Heart right ventricle (tissue), 16 donors: ENCODE data around the gene STYK1. TPM values are rescaled to one million over a fixed set of nuclear protein-coding genes. Genes with fewer than 3 reads are reported as not detected.
A peak's percentile ranks its signal among the peaks of the same experiment; 100 is the strongest.
"Not testable (repeated sequence)": the region's sequence is repeated elsewhere in the genome, so short reads cannot be mapped to it uniquely, and the experiment has no call there.

Source experiments
- ATAC-seq, 8 donors: fragments of 200-7000 bp; cut with Tn5 transposase; one replicate each; pipeline ENCODE4 v1.9.1; 2020; ENCODE audit warnings: mild to moderate bottlenecking in 8 of 8, moderate library complexity in 8 of 8, moderate number of reproducible peaks in 1 of 8
- DNase-seq, 2 donors: peaks; one replicate each; pipeline ENCODE4 v3.0.0-alpha.2; 2020
- H3K27ac ChIP-seq, 10 donors: fragments of 200-600 bp; sonication (generic) in 2 of 10; one replicate each; pipeline versions ENCODE4 v1.5.0 to v1.8.0; 2020 to 2022; ENCODE audit warnings: mild to moderate bottlenecking in 3 of 10
- H3K27me3 ChIP-seq, 7 donors: fragments of 200-600 bp; one replicate each; pipeline ENCODE4 v1.8.0; 2021 to 2022; ENCODE audit warnings: mild to moderate bottlenecking in 2 of 7
- H3K36me3 ChIP-seq, 9 donors: fragments of 200-600 bp; sonication (generic) in 1 of 9; one replicate each; pipeline versions ENCODE4 v1.5.0 to v1.8.0; 2020 to 2022; ENCODE audit warnings: mild to moderate bottlenecking in 2 of 9
- H3K4me1 ChIP-seq, 9 donors: fragments of 200-600 bp; sonication (generic) in 1 of 9; one replicate each; pipeline versions ENCODE4 v1.5.0 to v1.8.0; 2020 to 2022; ENCODE audit warnings: mild to moderate bottlenecking in 4 of 9
- H3K4me3 ChIP-seq, 10 donors: fragments of 200-600 bp; sonication (generic) in 2 of 10; one replicate each; pipeline versions ENCODE4 v1.5.0 to v1.8.0; 2020 to 2022; ENCODE audit warnings: mild to moderate bottlenecking in 7 of 10, moderate library complexity in 2 of 10
- H3K9me3 ChIP-seq, 11 donors: fragments of 200-600 bp in 10 of 11; sonication (generic) in 2 of 11; one replicate each; pipeline versions ENCODE4 v1.5.0 to v1.8.0; 2013 to 2022; ENCODE audit warnings: mild to moderate bottlenecking in 2 of 11, control low read depth in 1 of 11, moderate library complexity in 1 of 11
- CTCF ChIP-seq, 9 donors: fragments of 200-600 bp; sonication (generic) in 2 of 9; IDR thresholded peaks; one replicate each; pipeline versions ENCODE4 v1.5.0 to v1.8.0; 2021 to 2022; ENCODE audit warnings: antibody characterized with exemption in 9 of 9, mild to moderate bottlenecking in 5 of 9, moderate library complexity in 1 of 9
- WGBS, 2 donors: extraction: QIAGEN DNeasy Blood & Tissue Kit; methylation state at CpG; one replicate each; pipeline ENCODE4 v1.1.7; 2013; ENCODE audit warnings: inconsistent platforms in 1 of 2; 5-methylcytosine and 5-hydroxymethylcytosine counted together
- intact Hi-C, 10 donors: fragments of 100-400 bp; cut with DNase I; formaldehyde crosslinking; loops; one replicate each; pipeline versions ENCODE4 v1.11.1 to v1.14.2; 2022
- polyA plus RNA-seq, 2 donors: library from polyadenylated mRNA; stranded (reverse); fragments of 200-250 nt; gene quantifications; one replicate each; pipeline ENCODE4 v1.2.3, GENCODE V29; 2013
- total RNA-seq, 10 donors: library from RNA; stranded (reverse); fragmentation: NEBNext Ultra II Directional in 3 of 10; extraction: Animal tissue kit (Norgen Biotek cat#: 25700) in 3 of 10; gene quantifications; one replicate each; pipeline versions ENCODE4 v1.2.1 to v1.2.4, GENCODE V29; 2021 to 2023
- donor health status: Arrhythmogenic right ventricular cardiomyopathy.
- donor health status: ischemic (EF 13 %, LVEDD 7.1; RV severe dilation, severe dysfunction).
- donor health status: healthy with polysubstance abuse.
- donor health status: DM: no; HTN: yes; CAD: no.
- donor health status: DM: no; HTN: no; CAD: no.
- donor health status: ischemic (EF 25% LVEDD 6.9; RV normal size, moderate dysfunction).
- donor health status: ischemic (EF 25% LVEDD 5.7; RV mildly dilated, moderate dysfunction).
- donor health status: healthy.
- donor health status: DM: yes; HTN: yes; CAD: no.
- donor health status: Ischemic cardiomyopathy.
- donor health status: ischemic (EF 35%, LVEDD 5.7; RV mildly dilated, moderate dysfunction).
- donor health status: nonischemic (EF 11% LVEDD 7.7; RV severe dilation, severe dysfunction).
- donor health status: DM: yes; HTN: yes; CAD: no.
- donor health status: PGD.
- donor health status: ischemic (EF 29% LVEDD 5.4; RV normal size, mild dysfunction).
- donor health status: nonischemic (EF 23%, LVEDD 6.1; RV moderate dilation, normal function).

Gene STYK1
- total and polyA plus RNA-seq, 12 donors, result 0.01 to 1.2 (median 0.15) TPM; not detected in 8

DNA sequence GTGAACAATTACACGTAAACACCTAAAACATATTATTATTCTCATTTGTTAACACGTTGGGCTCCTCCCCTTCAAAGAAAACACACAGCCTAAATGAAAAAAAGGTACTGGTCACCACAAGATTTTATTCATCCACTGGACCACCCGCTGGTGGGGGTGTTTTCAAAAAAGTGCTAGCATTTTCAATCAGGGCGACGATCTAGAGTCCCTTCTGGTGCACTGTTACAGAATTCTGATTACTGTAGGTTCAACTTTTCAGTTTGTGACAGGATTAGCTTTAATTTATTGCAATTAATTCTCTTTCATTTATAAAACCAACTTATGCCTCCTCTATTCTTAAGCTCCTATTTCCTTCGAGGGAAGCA, 60.9 kb downstream of the STYK1 start:
- intact Hi-C loops, result loop anchor here (1.0 to 10.0 kb wide), 8 partner anchors 62 to 142 kb away; partner anchors contain the start of genes YBX3 (in 4 of the 10) and STYK1 (in 2 of the 10)
- ATAC-seq (peak in 3 of 8 donors; percentile 9 to 20 (median 9)), DNase-seq (no peak)
- Histone ChIP-seq H3K27ac (peak overlapping the region; percentile 11 to 95 (median 87)), H3K9me3 (no peaks in the 10 kb centered on the region), H3K4me3 (peak overlapping the region; percentile 62 to 97 (median 83)), H3K4me1 (peaks cover 0 to 24% (median 14%) of the 10 kb centered on the region in 9 donors), H3K27me3 (peaks cover 0 to under 1% (median 0%) of the 10 kb centered on the region in 7 donors), H3K36me3 (peaks cover 0 to 38% (median 16%) of the 10 kb centered on the region in 9 donors)
- no peak for TF ChIP-seq CTCF (IDR thresholded peaks at IDR 0.05)
- 0% methylated on average over 6 of the region's 6 CpGs for WGBS, 2 donors

GRCh38 chr12:10612110-10612509, 61.7 kb downstream of the STYK1 start:
- peaks cover 0 to 24% (median 14%) of the 10 kb centered on the region in 9 donors for H3K4me1 ChIP-seq
- TF ChIP-seq CTCF (IDR thresholded peaks at IDR 0.05), result no peak
- H3K4me3 ChIP-seq, result peak overlapping the region in 6 of 10 donors; percentile 82 to 97 (median 90)
- ATAC-seq (no peak), DNase-seq (no peak)
- H3K27ac ChIP-seq, result no peak overlapping the region
- 72% methylated on average over 6 of the region's 6 CpGs for WGBS, 2 donors
- H3K36me3 ChIP-seq, result peaks cover 0 to 47% (median 20%) of the 10 kb centered on the region in 9 donors
- no peaks in the 10 kb centered on the region for H3K27me3 ChIP-seq
- H3K9me3 ChIP-seq, result no peaks in the 10 kb centered on the region
- intact Hi-C loops, result loop anchor here in 9 of 10 donors (2.0 to 10.0 kb wide), 7 partner anchors 63 to 143 kb away; partner anchors contain the start of genes YBX3 (in 4 of the 9) and STYK1 (in 2 of the 9)

DNA sequence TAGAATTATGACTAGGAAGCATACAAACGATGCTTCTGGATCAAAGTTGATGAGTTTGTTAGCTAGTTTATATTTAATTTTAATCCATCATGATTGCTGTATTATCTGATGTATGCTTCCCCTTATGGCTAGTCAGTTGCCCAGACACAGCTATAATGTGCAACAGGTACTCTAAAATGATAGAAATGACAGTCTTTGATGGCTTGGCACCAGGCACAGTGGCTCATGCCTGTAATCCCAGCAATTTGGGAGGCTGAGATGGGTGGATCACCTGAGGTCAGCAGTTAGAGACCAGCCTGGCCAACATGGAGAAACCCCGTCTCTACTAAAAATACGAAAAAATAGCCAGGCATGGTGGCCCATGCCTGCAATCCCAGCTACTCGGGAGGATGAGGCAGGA, 62.6 kb downstream of the STYK1 start:
- H3K9me3 ChIP-seq, H3K27ac ChIP-seq, ATAC-seq, H3K27me3 ChIP-seq, H3K4me3 ChIP-seq, DNase-seq: not testable (repeated sequence)
- peaks cover 0 to 24% (median 14%) of the 10 kb centered on the region in 9 donors for H3K4me1 ChIP-seq
- peaks cover 0 to 56% (median 22%) of the 10 kb centered on the region in 9 donors for H3K36me3 ChIP-seq
- 88 to 95% methylated on average over 4 of the region's 4 CpGs for WGBS, 2 donors
- intact Hi-C loops, result loop anchor here in 8 of 10 donors (5.0 to 10.0 kb wide), 6 partner anchors 64 to 144 kb away; partner anchors contain the start of genes YBX3 (in 4 of the 8) and STYK1 (in 2 of the 8)

- intact Hi-C loops, result loop anchor here in 8 of 10 donors (5.0 to 10.0 kb wide), 6 partner anchors 65 to 145 kb away; partner anchors contain the start of genes YBX3 (in 4 of the 8) and STYK1 (in 2 of the 8)
- DNase-seq, result no peak
- Histone ChIP-seq H3K27ac (no peak overlapping the region), H3K9me3 (no peaks in the 10 kb centered on the region), H3K36me3 (peaks cover 0 to 65% (median 23%) of the 10 kb centered on the region in 9 donors), H3K27me3 (no peaks in the 10 kb centered on the region), H3K4me1 (peaks cover 0 to 24% (median 14%) of the 10 kb centered on the region in 9 donors), H3K4me3 (no peak overlapping the region)
- TF ChIP-seq CTCF (IDR thresholded peaks at IDR 0.05), result no peak
- WGBS, 2 donors, result 90 to 96% methylated on average over 3 of the region's 3 CpGs
- ATAC-seq, result no peak
These were observed 63.7 kb downstream of the STYK1 start for GRCh38 chr12:10610188-10610587.

- Histone ChIP-seq H3K4me3 (no peak overlapping the region), H3K9me3 (no peaks in the 10 kb centered on the region), H3K4me1 (peaks cover 0 to 19% (median 12%) of the 10 kb centered on the region in 9 donors), H3K27me3 (no peaks in the 10 kb centered on the region), H3K36me3 (peaks cover 0 to 81% (median 23%) of the 10 kb centered on the region in 9 donors), H3K27ac (no peak overlapping the region)
- WGBS, 2 donors, result 94 to 96% methylated on average over 3 of the region's 3 CpGs
- ATAC-seq (no peak), DNase-seq (no peak)
- intact Hi-C loops, result no loop called here
- peak in 2 of 9 donors; percentile 18 to 23 for TF ChIP-seq CTCF (IDR thresholded peaks at IDR 0.05)
These were observed 65.9 kb downstream of the STYK1 start for GRCh38 chr12:10607885-10608458.
